ENCODE data around the gene DESI2. TPM values are rescaled to one million over a fixed set of nuclear protein-coding genes. Genes with fewer than 3 reads are reported as not detected.

Gene DESI2
- total RNA-seq: 10 to 100 TPM; 29.1 to 34.3 TPM

- ChIA-PET POLR2A (interaction anchor here (0.5 to 2.5 kb wide), 6 partner anchors 14 to 369 kb away, joined by 3 to 13 read pairs (median 4); partner anchors contain the start of gene COX20), CTCF (interaction anchor here (0.6 to 4.2 kb wide), 10 partner anchors 13 to 389 kb away, joined by 3 to 14 read pairs (median 3); no protein-coding TSS in a partner anchor)
- DNase-seq: peak; percentile 99
- peaks cover 17% of the 10 kb centered on the region for H3K4me1 Mint-ChIP-seq (ENCODE audit: low read depth)
- H3K36me3 Mint-ChIP-seq (ENCODE audit: low read depth): peaks cover 16% of the 10 kb centered on the region
- ATAC-seq: peak; percentile 93
- H3K27me3 Mint-ChIP-seq (ENCODE audit: low read depth): no peaks in the 10 kb centered on the region
- peak within 1 kb of the TSS; percentile 84 for H3K27ac Mint-ChIP-seq
- peak within 1 kb of the TSS; percentile 80 for H3K4me3 Mint-ChIP-seq
- no peaks in the 10 kb centered on the region for H3K9me3 Mint-ChIP-seq (ENCODE audit: insufficient read depth)
Observed at GRCh38 chr1:244652623-244653438, at the start of gene DESI2. Gene DESI2 (plus strand): TSS chr1:244653126. CDS start chr1:244653314, 188 bp downstream.

- no peaks in the 10 kb centered on the region for H3K9me3 Mint-ChIP-seq (ENCODE audit: insufficient read depth)
- ATAC-seq (no peak), DNase-seq (no peak)
- CTCF ChIA-PET: interaction anchor here (0.5 to 3.4 kb wide), 21 partner anchors 9 to 1118 kb away, joined by 3 to 80 read pairs (median 4); partner anchors contain the start of gene DESI2
- H3K27ac Mint-ChIP-seq: no peak overlapping the region
- H3K27me3 Mint-ChIP-seq (ENCODE audit: low read depth): no peaks in the 10 kb centered on the region
- POLR2A ChIA-PET: no interaction called here
- no peaks in the 10 kb centered on the region for H3K36me3 Mint-ChIP-seq (ENCODE audit: low read depth)
- no peaks in the 10 kb centered on the region for H3K4me1 Mint-ChIP-seq (ENCODE audit: low read depth)
- no peak overlapping the region for H3K4me3 Mint-ChIP-seq
Observed at GRCh38 chr1:244603498-244603897, 49.4 kb upstream of the DESI2 start.

- no peak for ATAC-seq
Observed at GRCh38 chr1:244605835-244606370, 47.0 kb upstream of the DESI2 start.

DNA sequence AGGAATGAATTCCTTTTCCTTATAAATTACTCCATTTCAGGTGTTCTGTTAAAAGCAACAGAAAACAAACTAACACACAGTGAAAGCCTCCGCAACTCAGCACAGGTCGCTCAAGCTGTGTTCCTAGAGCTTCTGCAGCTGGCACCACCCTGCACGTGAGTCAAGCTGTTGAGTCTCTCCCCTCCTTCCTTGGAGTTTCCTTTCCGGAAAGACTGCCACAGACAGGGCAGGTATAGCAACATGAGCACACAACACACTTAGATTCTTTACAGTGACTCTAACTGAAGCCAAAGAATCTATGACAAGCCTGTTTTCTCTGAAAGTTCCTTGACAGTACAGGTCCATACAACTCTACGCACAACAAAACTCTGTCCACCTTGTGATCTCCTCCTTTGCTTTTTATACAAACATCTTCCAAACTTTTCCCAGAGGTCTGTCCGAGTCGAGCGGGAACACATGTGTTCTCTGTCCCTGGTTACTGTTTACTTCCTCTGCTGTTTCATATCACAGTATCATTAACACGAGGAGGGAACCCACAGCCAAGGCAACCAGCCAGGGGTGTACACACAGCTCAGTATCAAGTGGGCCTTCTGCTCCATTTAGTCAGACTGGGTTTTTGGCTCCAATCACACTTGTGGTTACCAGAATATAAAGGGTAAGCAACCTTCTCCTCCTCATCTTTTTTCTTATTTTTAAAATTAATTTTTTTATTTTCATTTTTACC, 38.7 kb upstream of the DESI2 start:
- DNase-seq: no peak
- ATAC-seq: no peak
- no peaks in the 10 kb centered on the region for H3K27me3 Mint-ChIP-seq (ENCODE audit: low read depth)
- H3K9me3 Mint-ChIP-seq (ENCODE audit: insufficient read depth): no peaks in the 10 kb centered on the region
- ChIA-PET POLR2A (no interaction called here), CTCF (interaction anchor here (1.8 kb wide), 1 partner anchor 10 kb away, joined by 9 read pairs; no protein-coding TSS in a partner anchor)
- H3K36me3 Mint-ChIP-seq (ENCODE audit: low read depth): no peaks in the 10 kb centered on the region
- no peaks in the 10 kb centered on the region for H3K4me1 Mint-ChIP-seq (ENCODE audit: low read depth)
- no peak overlapping the region for H3K27ac Mint-ChIP-seq
- H3K4me3 Mint-ChIP-seq: no peak overlapping the region

More at GRCh38 chr1:244605835-244606370, 47.0 kb upstream of the DESI2 start:
- DNase-seq: no peak
- no peaks in the 10 kb centered on the region for H3K27me3 Mint-ChIP-seq (ENCODE audit: low read depth)
- POLR2A ChIA-PET: no interaction called here
- H3K27ac Mint-ChIP-seq: no peak overlapping the region
- H3K9me3 Mint-ChIP-seq (ENCODE audit: insufficient read depth): no peaks in the 10 kb centered on the region
- H3K36me3 Mint-ChIP-seq (ENCODE audit: low read depth): no peaks in the 10 kb centered on the region
- no peaks in the 10 kb centered on the region for H3K4me1 Mint-ChIP-seq (ENCODE audit: low read depth)
- CTCF ChIA-PET: interaction anchor here (3.1 to 3.4 kb wide), 2 partner anchors 191 to 196 kb away, joined by 22 to 80 read pairs; no protein-coding TSS in a partner anchor
- H3K4me3 Mint-ChIP-seq: no peak overlapping the region

GRCh38 chr1:244614879-244615278, 38.0 kb upstream of the DESI2 start:
- H3K27me3 Mint-ChIP-seq (ENCODE audit: low read depth): no peaks in the 10 kb centered on the region
- CTCF ChIA-PET: interaction anchor here (1.8 kb wide), 1 partner anchor 10 kb away, joined by 9 read pairs; no protein-coding TSS in a partner anchor
- no peak overlapping the region for H3K27ac Mint-ChIP-seq
- H3K9me3 Mint-ChIP-seq (ENCODE audit: insufficient read depth): no peaks in the 10 kb centered on the region
- H3K4me1 Mint-ChIP-seq (ENCODE audit: low read depth): no peaks in the 10 kb centered on the region
- POLR2A ChIA-PET: no interaction called here
- no peak for ATAC-seq
- no peak overlapping the region for H3K4me3 Mint-ChIP-seq
- DNase-seq: no peak
- no peaks in the 10 kb centered on the region for H3K36me3 Mint-ChIP-seq (ENCODE audit: low read depth)

GRCh38 chr1:244615301-244615700, 37.6 kb upstream of the DESI2 start:
- Mint-ChIP-seq H3K27ac (no peak overlapping the region), H3K36me3 (ENCODE audit: low read depth) (no peaks in the 10 kb centered on the region), H3K27me3 (ENCODE audit: low read depth) (no peaks in the 10 kb centered on the region), H3K4me1 (ENCODE audit: low read depth) (no peaks in the 10 kb centered on the region), H3K4me3 (no peak overlapping the region), H3K9me3 (ENCODE audit: insufficient read depth) (no peaks in the 10 kb centered on the region)
- ATAC-seq: no peak
- ChIA-PET POLR2A (no interaction called here), CTCF (interaction anchor here (1.8 kb wide), 1 partner anchor 11 kb away, joined by 9 read pairs; no protein-coding TSS in a partner anchor)
- DNase-seq: no peak

- Mint-ChIP-seq H3K4me1 (ENCODE audit: low read depth) (no peaks in the 10 kb centered on the region), H3K36me3 (ENCODE audit: low read depth) (no peaks in the 10 kb centered on the region), H3K27ac (no peak overlapping the region), H3K4me3 (no peak overlapping the region), H3K9me3 (ENCODE audit: insufficient read depth) (no peaks in the 10 kb centered on the region), H3K27me3 (ENCODE audit: low read depth) (peaks cover 5% of the 10 kb centered on the region)
- CTCF ChIA-PET: no interaction called here
- POLR2A ChIA-PET: no interaction called here
- no peak for DNase-seq
- ATAC-seq: no peak
Observed at GRCh38 chr1:244626709-244627108, 26.2 kb upstream of the DESI2 start.

DNA sequence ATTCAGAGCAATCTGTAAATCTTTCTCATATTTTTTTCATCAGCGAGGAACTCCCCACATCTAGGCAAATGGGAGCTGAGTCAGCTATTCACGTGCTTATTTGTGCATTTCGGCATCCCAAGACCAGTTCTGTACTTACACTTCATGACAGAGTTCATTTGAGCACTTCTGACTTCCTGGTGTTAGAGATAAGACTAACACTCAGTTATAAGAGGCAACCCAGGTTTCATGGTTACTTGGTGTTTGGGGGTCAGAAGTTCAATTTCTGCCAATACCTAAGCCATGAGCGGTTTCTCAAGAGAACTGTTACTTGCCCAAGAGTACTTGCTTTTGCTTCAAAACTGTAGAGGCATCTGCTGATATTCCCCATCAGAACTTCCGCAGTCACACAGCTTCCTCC, 24.1 kb upstream of the DESI2 start:
- CTCF ChIA-PET: interaction anchor here (1.0 kb wide), 1 partner anchor 172 kb away, joined by 3 read pairs; no protein-coding TSS in a partner anchor
- Mint-ChIP-seq H3K4me1 (ENCODE audit: low read depth) (no peaks in the 10 kb centered on the region), H3K27me3 (ENCODE audit: low read depth) (peaks cover 5% of the 10 kb centered on the region), H3K9me3 (ENCODE audit: insufficient read depth) (no peaks in the 10 kb centered on the region), H3K4me3 (no peak overlapping the region), H3K36me3 (ENCODE audit: low read depth) (no peaks in the 10 kb centered on the region), H3K27ac (no peak overlapping the region)
- no peak for DNase-seq
- POLR2A ChIA-PET: no interaction called here
- ATAC-seq: no peak

- POLR2A ChIA-PET: no interaction called here
Observed at GRCh38 chr1:244633140-244633539, 19.8 kb upstream of the DESI2 start.

DNA sequence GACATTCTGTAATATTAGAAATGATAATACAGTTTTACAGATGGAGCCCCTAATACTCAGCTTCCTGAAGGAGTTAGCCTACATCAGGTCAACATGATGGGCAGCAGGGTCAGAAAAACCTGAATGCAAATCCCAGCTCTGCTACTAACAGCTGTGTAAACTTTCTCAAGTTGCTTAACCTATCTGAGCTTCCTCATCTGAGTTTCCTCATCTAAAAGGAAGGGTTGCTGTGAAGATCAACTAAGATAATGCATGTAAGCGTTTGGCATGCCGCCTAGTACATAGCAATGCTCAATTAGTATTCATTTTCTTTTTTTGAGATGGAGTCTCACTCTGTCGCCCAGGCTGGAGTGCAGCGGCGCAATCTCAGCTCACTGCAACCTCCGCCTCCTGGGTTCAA, 18.4 kb upstream of the DESI2 start:
- no peaks in the 10 kb centered on the region for H3K9me3 Mint-ChIP-seq (ENCODE audit: insufficient read depth)
- ChIA-PET POLR2A (no interaction called here), CTCF (no interaction called here)
- H3K36me3 Mint-ChIP-seq (ENCODE audit: low read depth): no peaks in the 10 kb centered on the region
- H3K27ac Mint-ChIP-seq: no peak overlapping the region
- ATAC-seq: no peak
- no peaks in the 10 kb centered on the region for H3K4me1 Mint-ChIP-seq (ENCODE audit: low read depth)
- no peak overlapping the region for H3K4me3 Mint-ChIP-seq
- no peak for DNase-seq
- H3K27me3 Mint-ChIP-seq (ENCODE audit: low read depth): peaks cover 3% of the 10 kb centered on the region

More at GRCh38 chr1:244633140-244633539, 19.8 kb upstream of the DESI2 start:
- H3K4me1 Mint-ChIP-seq (ENCODE audit: low read depth): no peaks in the 10 kb centered on the region
- H3K27ac Mint-ChIP-seq: no peak overlapping the region
- H3K9me3 Mint-ChIP-seq (ENCODE audit: insufficient read depth): no peaks in the 10 kb centered on the region
- CTCF ChIA-PET: no interaction called here
- DNase-seq (no peak), ATAC-seq (no peak)
- H3K27me3 Mint-ChIP-seq (ENCODE audit: low read depth): peaks cover 3% of the 10 kb centered on the region
- no peaks in the 10 kb centered on the region for H3K36me3 Mint-ChIP-seq (ENCODE audit: low read depth)
- no peak overlapping the region for H3K4me3 Mint-ChIP-seq

DNA sequence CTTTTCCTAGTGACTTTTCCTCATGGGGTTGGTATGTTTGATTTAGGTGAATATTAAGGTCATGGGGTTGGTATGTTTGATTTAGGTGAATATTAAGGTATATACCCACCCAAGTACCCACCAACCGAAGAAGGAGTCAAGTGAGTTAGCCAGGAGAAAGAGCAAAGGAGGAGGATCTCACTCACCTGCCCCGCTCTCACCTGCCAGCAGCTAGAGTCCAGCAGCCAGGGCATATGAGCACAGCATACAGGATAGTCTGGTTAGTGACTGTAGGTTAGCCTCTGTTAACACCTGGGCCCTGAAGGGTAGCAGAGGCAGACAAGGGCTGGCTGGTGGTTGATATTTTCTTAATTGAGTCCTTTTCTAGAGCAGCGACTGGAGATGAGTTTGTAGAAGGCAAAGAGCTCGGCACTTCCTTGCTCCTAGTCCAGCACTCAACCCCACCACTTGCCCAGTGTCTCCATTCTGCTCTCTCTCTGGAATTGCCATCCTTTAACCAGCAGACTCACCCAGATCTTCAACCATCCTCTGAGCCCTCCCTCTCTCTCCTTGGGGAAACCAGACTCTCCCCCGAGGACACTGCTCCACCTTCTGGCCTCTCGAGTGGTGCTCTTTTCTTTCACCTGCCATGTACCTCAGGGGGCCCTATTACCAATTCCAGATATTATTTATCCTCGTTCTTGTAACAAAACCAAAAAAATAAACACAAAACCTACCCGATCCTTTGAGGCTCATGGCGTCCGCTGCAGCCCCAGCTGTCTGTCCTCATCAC, 16.3 kb upstream of the DESI2 start:
- H3K36me3 Mint-ChIP-seq (ENCODE audit: low read depth): no peaks in the 10 kb centered on the region
- no peaks in the 10 kb centered on the region for H3K4me1 Mint-ChIP-seq (ENCODE audit: low read depth)
- no peak for ATAC-seq
- CTCF ChIA-PET: no interaction called here
- no peak for DNase-seq
- no peak overlapping the region for H3K27ac Mint-ChIP-seq
- H3K9me3 Mint-ChIP-seq (ENCODE audit: insufficient read depth): no peaks in the 10 kb centered on the region
- no peak overlapping the region for H3K4me3 Mint-ChIP-seq
- POLR2A ChIA-PET: no interaction called here
- H3K27me3 Mint-ChIP-seq (ENCODE audit: low read depth): peaks cover 6% of the 10 kb centered on the region
